ENCODE results near the gene TIPARP.

DNA sequence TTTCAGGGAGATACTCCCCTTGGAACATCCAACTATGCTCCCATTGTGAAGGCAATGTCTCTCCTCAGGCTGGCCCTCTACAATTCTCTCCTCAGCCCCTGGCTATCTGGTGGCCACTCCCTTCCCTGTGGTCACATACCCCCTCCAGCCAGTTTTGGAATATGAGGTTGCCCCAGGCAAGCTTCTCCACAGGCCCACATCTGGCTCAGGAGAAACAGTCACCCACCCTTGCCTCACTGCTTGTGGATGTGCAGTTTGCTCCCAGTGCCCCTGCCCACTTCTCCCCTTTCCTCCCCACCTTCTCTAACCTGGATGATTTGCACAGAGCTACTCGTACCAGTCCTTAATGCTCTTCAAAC, 15.7 kb upstream of the TIPARP start:
- TF ChIP-seq ZNF677 (tag by site-specific recombination; IDR thresholded peaks at IDR 0.05) (no peak), ZNF529 (tag by site-specific recombination; IDR thresholded peaks at IDR 0.05; ENCODE audit: insufficient replicate concordance) (no peak), SP2 (tag by site-specific recombination; IDR thresholded peaks at IDR 0.05) (no peak), TRIM28 (IDR thresholded peaks at IDR 0.05; ENCODE audit: borderline replicate concordance, low read length) (no peak), ZXDB (tag by site-specific recombination; IDR thresholded peaks at IDR 0.05) (no peak), RBAK (tag by site-specific recombination; IDR thresholded peaks at IDR 0.05) (no peak)
- TF ChIP-seq, protein P1, sequence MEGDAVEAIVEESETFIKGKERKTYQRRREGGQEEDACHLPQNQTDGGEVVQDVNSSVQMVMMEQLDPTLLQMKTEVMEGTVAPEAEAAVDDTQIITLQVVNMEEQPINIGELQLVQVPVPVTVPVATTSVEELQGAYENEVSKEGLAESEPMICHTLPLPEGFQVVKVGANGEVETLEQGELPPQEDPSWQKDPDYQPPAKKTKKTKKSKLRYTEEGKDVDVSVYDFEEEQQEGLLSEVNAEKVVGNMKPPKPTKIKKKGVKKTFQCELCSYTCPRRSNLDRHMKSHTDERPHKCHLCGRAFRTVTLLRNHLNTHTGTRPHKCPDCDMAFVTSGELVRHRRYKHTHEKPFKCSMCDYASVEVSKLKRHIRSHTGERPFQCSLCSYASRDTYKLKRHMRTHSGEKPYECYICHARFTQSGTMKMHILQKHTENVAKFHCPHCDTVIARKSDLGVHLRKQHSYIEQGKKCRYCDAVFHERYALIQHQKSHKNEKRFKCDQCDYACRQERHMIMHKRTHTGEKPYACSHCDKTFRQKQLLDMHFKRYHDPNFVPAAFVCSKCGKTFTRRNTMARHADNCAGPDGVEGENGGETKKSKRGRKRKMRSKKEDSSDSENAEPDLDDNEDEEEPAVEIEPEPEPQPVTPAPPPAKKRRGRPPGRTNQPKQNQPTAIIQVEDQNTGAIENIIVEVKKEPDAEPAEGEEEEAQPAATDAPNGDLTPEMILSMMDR (tag by site-specific recombination; IDR thresholded peaks at IDR 0.05): no peak
- TF ChIP-seq, protein P2, sequence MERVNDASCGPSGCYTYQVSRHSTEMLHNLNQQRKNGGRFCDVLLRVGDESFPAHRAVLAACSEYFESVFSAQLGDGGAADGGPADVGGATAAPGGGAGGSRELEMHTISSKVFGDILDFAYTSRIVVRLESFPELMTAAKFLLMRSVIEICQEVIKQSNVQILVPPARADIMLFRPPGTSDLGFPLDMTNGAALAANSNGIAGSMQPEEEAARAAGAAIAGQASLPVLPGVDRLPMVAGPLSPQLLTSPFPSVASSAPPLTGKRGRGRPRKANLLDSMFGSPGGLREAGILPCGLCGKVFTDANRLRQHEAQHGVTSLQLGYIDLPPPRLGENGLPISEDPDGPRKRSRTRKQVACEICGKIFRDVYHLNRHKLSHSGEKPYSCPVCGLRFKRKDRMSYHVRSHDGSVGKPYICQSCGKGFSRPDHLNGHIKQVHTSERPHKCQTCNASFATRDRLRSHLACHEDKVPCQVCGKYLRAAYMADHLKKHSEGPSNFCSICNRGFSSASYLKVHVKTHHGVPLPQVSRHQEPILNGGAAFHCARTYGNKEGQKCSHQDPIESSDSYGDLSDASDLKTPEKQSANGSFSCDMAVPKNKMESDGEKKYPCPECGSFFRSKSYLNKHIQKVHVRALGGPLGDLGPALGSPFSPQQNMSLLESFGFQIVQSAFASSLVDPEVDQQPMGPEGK (tag by site-specific recombination; IDR thresholded peaks at IDR 0.05): no peak

All from HEK293 (cell line).